Upper lobe of right lung (tissue), 1 donor: ENCODE measurements around the gene CDH7. TPM values are rescaled to one million over a fixed set of nuclear protein-coding genes. Genes with fewer than 3 reads are reported as not detected.

Source experiments
- ATAC-seq: fragments of 200-7000 bp; cut with Tn5 transposase; one replicate; pipeline ENCODE4 v1.9.1; 2020; ENCODE audit warnings: mild to moderate bottlenecking, moderate library complexity
- DNase-seq: peaks from one replicate; pipeline ENCODE4 v3.0.0-alpha.2; 2020
- H3K27ac ChIP-seq: fragments of 200-600 bp; one replicate; pipeline ENCODE4 v1.8.0; 2022
- H3K27me3 ChIP-seq: fragments of 200-600 bp; one replicate; pipeline ENCODE4 v1.8.0; 2022; ENCODE audit warnings: mild to moderate bottlenecking
- H3K36me3 ChIP-seq: fragments of 200-600 bp; one replicate; pipeline ENCODE4 v1.8.0; 2022
- H3K4me1 ChIP-seq: fragments of 200-600 bp; one replicate; pipeline ENCODE4 v1.8.0; 2022
- H3K4me3 ChIP-seq: fragments of 200-600 bp; one replicate; pipeline ENCODE4 v1.8.0; 2022; ENCODE audit warnings: mild to moderate bottlenecking
- H3K9me3 ChIP-seq: fragments of 200-600 bp; one replicate; pipeline ENCODE4 v1.8.0; 2022
- intact Hi-C: fragments of 100-400 bp; cut with DNase I; formaldehyde crosslinking; loops from one replicate; pipeline ENCODE4 v1.11.0; 2022
- total RNA-seq: library from RNA; stranded (reverse); fragmentation: NEBNext Ultra II Directional; extraction: Animal tissue kit (Norgen Biotek cat#: 25700); gene quantifications from one replicate; pipeline ENCODE4 v1.2.1, GENCODE V29; 2021
- TF ChIP-seq, protein P1 (sequence below): fragments of 200-600 bp; IDR thresholded peaks from one replicate; pipeline ENCODE4 v1.8.0; 2022; ENCODE audit warnings: antibody characterized with exemption
- donor health status: DM: no; HTN: yes; CAD: no; lungs with severe emphysema.

Gene CDH7
- total RNA-seq, 1 donor from 2014 or later = not detected

DNA sequence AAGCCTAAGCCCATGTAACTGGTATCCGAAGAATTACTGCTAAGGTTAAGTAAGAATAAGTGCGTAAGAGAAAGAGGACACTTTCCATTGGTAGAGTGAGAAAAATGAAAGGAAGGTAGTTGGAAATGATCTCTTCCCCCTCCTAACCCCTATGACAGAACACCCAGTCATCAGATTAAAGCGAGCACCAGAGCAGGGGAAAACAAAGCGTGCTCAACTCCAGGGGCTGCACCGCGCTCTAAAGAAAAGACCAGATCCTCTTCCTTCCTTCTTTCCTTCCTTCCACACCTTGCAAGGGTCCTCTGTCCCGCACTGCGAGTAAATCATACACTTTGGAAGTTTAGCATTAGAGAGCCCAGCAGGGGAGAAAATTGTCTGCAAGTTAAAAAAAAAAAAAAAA, 971 bp upstream of the CDH7 start:
- ATAC-seq (no peak), DNase-seq (no peak)
- H3K27ac ChIP-seq = no peak overlapping the region
- no peaks in the 10 kb centered on the region for H3K4me1 ChIP-seq
- no peaks in the 10 kb centered on the region for H3K36me3 ChIP-seq
- H3K4me3 ChIP-seq = no peak overlapping the region
- peaks cover 29% of the 10 kb centered on the region for H3K27me3 ChIP-seq
- no peaks in the 10 kb centered on the region for H3K9me3 ChIP-seq
- TF ChIP-seq, protein P1, sequence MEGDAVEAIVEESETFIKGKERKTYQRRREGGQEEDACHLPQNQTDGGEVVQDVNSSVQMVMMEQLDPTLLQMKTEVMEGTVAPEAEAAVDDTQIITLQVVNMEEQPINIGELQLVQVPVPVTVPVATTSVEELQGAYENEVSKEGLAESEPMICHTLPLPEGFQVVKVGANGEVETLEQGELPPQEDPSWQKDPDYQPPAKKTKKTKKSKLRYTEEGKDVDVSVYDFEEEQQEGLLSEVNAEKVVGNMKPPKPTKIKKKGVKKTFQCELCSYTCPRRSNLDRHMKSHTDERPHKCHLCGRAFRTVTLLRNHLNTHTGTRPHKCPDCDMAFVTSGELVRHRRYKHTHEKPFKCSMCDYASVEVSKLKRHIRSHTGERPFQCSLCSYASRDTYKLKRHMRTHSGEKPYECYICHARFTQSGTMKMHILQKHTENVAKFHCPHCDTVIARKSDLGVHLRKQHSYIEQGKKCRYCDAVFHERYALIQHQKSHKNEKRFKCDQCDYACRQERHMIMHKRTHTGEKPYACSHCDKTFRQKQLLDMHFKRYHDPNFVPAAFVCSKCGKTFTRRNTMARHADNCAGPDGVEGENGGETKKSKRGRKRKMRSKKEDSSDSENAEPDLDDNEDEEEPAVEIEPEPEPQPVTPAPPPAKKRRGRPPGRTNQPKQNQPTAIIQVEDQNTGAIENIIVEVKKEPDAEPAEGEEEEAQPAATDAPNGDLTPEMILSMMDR = no peak
- intact Hi-C loops = no loop called here

- Histone ChIP-seq H3K4me1 (no peaks in the 10 kb centered on the region), H3K9me3 (no peaks in the 10 kb centered on the region), H3K27ac (no peak overlapping the region), H3K36me3 (no peaks in the 10 kb centered on the region), H3K4me3 (peak overlapping the region; percentile 25), H3K27me3 (peaks cover 29% of the 10 kb centered on the region)
- DNase-seq (peak; percentile 60), ATAC-seq (peak; percentile 36)
- intact Hi-C loops = no loop called here
- TF ChIP-seq, protein P1 = no peak
These were observed 608 bp downstream of the CDH7 start for GRCh38 chr18:65751155-65752085.

- DNase-seq = no peak
- Histone ChIP-seq H3K9me3 (no peaks in the 10 kb centered on the region), H3K4me3 (no peak overlapping the region), H3K27ac (no peak overlapping the region), H3K36me3 (no peaks in the 10 kb centered on the region), H3K4me1 (no peaks in the 10 kb centered on the region), H3K27me3 (peaks cover 29% of the 10 kb centered on the region)
- no peak for ATAC-seq
- intact Hi-C loops = no loop called here
- TF ChIP-seq, protein P1 = no peak
These were observed 2.0 kb downstream of the CDH7 start for GRCh38 chr18:65752625-65753325.

- ATAC-seq (no peak), DNase-seq (no peak)
- H3K9me3 ChIP-seq = no peaks in the 10 kb centered on the region
- peaks cover 29% of the 10 kb centered on the region for H3K27me3 ChIP-seq
- TF ChIP-seq, protein P1 = peak; percentile 20
- H3K27ac ChIP-seq = no peak overlapping the region
- H3K36me3 ChIP-seq = no peaks in the 10 kb centered on the region
- no peaks in the 10 kb centered on the region for H3K4me1 ChIP-seq
- no peak overlapping the region for H3K4me3 ChIP-seq
- intact Hi-C loops = no loop called here
These were observed 2.7 kb downstream of the CDH7 start for GRCh38 chr18:65753520-65753919.

DNA sequence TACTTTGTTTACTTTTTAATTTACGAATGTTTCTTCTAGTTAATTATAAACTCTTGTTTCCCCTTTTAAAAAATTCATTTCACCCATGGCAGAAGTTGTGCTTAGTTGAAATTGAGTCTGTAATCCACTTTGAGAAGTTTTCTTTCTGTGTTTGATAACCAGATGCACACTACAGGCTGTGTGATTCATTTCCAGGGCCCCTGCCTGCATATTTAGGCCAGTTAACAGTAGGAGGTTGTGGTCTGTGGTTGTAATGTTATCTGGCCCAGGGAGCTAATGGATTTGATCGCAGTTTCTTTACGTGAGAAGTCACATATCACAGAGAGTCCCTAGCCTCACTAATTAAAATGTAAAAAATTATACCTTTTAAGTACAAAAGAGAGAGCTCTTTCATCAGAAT, 3.3 kb downstream of the CDH7 start:
- H3K4me1 ChIP-seq = no peaks in the 10 kb centered on the region
- no peak overlapping the region for H3K27ac ChIP-seq
- DNase-seq (no peak), ATAC-seq (no peak)
- intact Hi-C loops = no loop called here
- peaks cover 27% of the 10 kb centered on the region for H3K27me3 ChIP-seq
- no peaks in the 10 kb centered on the region for H3K9me3 ChIP-seq
- TF ChIP-seq, protein P1 = no peak
- no peak overlapping the region for H3K4me3 ChIP-seq
- H3K36me3 ChIP-seq = no peaks in the 10 kb centered on the region
